ENCODE data around the gene CALML5.

- TF ChIP-seq CTCF (IDR thresholded peaks at IDR 0.05) (no peak), POLR2A (IDR thresholded peaks at IDR 0.05) (no peak)
These were observed 46.7 kb upstream of the CALML5 start for GRCh38 chr10:5545778-5546710.

Measured in stomach (tissue), 4 donors.